GM10266 (cell line): ENCODE data around the gene IL18BP.

Source experiments
- DNase-seq: peaks from one replicate; pipeline ENCODE4 v3.0.0; 2012; ENCODE audit errors: extremely low spot score
- CTCF ChIP-seq: IDR thresholded peaks from 2 replicates; pipeline ENCODE4 v1.5.1; 2012; ENCODE audit warnings: mild to moderate bottlenecking, low read depth; ENCODE audit not compliant: control insufficient read depth, insufficient read depth; ENCODE audit errors: missing control alignments

Gene IL18BP

GRCh38 chr11:72039031-72039855 lies 40.5 kb downstream of the IL18BP start:
- no peak for DNase-seq
- TF ChIP-seq CTCF = no peak

GRCh38 chr11:72039856-72040401 lies 41.2 kb downstream of the IL18BP start:
- TF ChIP-seq CTCF = no peak

GRCh38 chr11:72040491-72041363 lies 42.0 kb downstream of the IL18BP start:
- TF ChIP-seq CTCF = no peak
- peak; percentile 50 for DNase-seq

More at GRCh38 chr11:72039856-72040401, 41.2 kb downstream of the IL18BP start:
- no peak for DNase-seq

- no peak for DNase-seq
- TF ChIP-seq CTCF = no peak
Observed at GRCh38 chr11:72041364-72042063, 42.8 kb downstream of the IL18BP start.

- no peak for TF ChIP-seq CTCF
- DNase-seq = no peak
Observed at GRCh38 chr11:72042064-72042745, 43.5 kb downstream of the IL18BP start.

- no peak for DNase-seq
- no peak for TF ChIP-seq CTCF
Observed at GRCh38 chr11:72045849-72046248, 47.1 kb downstream of the IL18BP start.
